ENCODE results near the gene UTS2B. TPM values are rescaled to one million over a fixed set of nuclear protein-coding genes. Genes with fewer than 3 reads are reported as not detected.

Gene UTS2B
- total and polyA plus RNA-seq, 9 of the 15 experiments (the other 6 are each of a cell fraction or from before 2014, with no cell fraction given) = 0.06 TPM; not detected in 8

DNA sequence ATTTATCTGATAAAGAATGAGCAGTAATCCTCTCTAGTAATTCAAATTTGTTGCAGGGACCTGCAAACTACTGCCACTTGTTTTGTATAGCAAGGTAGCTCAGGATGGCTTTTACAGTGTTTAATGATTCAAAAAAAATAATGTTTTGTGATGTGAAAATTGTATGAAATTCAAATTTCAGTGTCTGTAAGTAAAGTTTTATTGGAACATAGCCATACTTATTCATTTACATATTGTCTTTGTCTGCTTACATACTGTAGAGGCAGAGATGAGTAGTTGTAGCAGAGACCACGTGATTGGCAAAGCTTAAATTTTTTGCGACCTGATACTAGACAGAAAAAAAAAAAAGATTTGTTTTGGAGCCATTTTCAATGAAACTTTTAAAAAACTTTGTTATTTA lies 6.5 kb upstream of the UTS2B start (continued):
- TF ChIP-seq, protein P1, sequence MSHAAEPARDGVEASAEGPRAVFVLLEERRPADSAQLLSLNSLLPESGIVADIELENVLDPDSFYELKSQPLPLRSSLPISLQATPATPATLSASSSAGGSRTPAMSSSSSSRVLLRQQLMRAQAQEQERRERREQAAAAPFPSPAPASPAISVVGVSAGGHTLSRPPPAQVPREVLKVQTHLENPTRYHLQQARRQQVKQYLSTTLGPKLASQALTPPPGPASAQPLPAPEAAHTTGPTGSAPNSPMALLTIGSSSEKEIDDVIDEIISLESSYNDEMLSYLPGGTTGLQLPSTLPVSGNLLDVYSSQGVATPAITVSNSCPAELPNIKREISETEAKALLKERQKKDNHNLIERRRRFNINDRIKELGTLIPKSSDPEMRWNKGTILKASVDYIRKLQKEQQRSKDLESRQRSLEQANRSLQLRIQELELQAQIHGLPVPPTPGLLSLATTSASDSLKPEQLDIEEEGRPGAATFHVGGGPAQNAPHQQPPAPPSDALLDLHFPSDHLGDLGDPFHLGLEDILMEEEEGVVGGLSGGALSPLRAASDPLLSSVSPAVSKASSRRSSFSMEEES (CRISPR knock-in tag; IDR thresholded peaks at IDR 0.05) = peak; percentile 82
- TF ChIP-seq, protein P2, sequence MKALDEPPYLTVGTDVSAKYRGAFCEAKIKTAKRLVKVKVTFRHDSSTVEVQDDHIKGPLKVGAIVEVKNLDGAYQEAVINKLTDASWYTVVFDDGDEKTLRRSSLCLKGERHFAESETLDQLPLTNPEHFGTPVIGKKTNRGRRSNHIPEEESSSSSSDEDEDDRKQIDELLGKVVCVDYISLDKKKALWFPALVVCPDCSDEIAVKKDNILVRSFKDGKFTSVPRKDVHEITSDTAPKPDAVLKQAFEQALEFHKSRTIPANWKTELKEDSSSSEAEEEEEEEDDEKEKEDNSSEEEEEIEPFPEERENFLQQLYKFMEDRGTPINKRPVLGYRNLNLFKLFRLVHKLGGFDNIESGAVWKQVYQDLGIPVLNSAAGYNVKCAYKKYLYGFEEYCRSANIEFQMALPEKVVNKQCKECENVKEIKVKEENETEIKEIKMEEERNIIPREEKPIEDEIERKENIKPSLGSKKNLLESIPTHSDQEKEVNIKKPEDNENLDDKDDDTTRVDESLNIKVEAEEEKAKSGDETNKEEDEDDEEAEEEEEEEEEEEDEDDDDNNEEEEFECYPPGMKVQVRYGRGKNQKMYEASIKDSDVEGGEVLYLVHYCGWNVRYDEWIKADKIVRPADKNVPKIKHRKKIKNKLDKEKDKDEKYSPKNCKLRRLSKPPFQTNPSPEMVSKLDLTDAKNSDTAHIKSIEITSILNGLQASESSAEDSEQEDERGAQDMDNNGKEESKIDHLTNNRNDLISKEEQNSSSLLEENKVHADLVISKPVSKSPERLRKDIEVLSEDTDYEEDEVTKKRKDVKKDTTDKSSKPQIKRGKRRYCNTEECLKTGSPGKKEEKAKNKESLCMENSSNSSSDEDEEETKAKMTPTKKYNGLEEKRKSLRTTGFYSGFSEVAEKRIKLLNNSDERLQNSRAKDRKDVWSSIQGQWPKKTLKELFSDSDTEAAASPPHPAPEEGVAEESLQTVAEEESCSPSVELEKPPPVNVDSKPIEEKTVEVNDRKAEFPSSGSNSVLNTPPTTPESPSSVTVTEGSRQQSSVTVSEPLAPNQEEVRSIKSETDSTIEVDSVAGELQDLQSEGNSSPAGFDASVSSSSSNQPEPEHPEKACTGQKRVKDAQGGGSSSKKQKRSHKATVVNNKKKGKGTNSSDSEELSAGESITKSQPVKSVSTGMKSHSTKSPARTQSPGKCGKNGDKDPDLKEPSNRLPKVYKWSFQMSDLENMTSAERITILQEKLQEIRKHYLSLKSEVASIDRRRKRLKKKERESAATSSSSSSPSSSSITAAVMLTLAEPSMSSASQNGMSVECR (CRISPR knock-in tag; IDR thresholded peaks at IDR 0.05) = no peak
- TF ChIP-seq, protein P3, sequence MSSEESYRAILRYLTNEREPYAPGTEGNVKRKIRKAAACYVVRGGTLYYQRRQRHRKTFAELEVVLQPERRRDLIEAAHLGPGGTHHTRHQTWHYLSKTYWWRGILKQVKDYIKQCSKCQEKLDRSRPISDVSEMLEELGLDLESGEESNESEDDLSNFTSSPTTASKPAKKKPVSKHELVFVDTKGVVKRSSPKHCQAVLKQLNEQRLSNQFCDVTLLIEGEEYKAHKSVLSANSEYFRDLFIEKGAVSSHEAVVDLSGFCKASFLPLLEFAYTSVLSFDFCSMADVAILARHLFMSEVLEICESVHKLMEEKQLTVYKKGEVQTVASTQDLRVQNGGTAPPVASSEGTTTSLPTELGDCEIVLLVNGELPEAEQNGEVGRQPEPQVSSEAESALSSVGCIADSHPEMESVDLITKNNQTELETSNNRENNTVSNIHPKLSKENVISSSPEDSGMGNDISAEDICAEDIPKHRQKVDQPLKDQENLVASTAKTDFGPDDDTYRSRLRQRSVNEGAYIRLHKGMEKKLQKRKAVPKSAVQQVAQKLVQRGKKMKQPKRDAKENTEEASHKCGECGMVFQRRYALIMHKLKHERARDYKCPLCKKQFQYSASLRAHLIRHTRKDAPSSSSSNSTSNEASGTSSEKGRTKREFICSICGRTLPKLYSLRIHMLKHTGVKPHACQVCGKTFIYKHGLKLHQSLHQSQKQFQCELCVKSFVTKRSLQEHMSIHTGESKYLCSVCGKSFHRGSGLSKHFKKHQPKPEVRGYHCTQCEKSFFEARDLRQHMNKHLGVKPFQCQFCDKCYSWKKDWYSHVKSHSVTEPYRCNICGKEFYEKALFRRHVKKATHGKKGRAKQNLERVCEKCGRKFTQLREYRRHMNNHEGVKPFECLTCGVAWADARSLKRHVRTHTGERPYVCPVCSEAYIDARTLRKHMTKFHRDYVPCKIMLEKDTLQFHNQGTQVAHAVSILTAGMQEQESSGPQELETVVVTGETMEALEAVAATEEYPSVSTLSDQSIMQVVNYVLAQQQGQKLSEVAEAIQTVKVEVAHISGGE (CRISPR knock-in tag; IDR thresholded peaks at IDR 0.05) = no peak

Measured in K562 (cell line).